K562 (cell line): ENCODE results near the gene GRID2IP. TPM values are rescaled to one million over a fixed set of nuclear protein-coding genes. Genes with fewer than 3 reads are reported as not detected.

Experiments used
- ATAC-seq: fragments of 200-7000 bp; cut with Tn5 transposase; 3 replicates; pipeline ENCODE4 v1.9.1; 2020; ENCODE audit warnings: moderate library complexity
- BruUV-seq: library from RNA; stranded (reverse); fragments of 400-500 nt; replicated peaks from 2 replicates; lab custom pipeline; 2021; lab: Mats Ljungman, UMichigan
- CTCF ChIA-PET: fragments of 300-600 bp; formaldehyde crosslinking; extraction: SDS; loops from one replicate; lab custom pipeline; 2021; ENCODE audit warnings: low intra/inter-chr PET ratio; lab: Yijun Ruan, JAX
- POLR2A ChIA-PET: fragments of 300-600, 350-650 bp; sonication (Branson Sonifier 250); formaldehyde crosslinking; extraction: SDS; loops from one replicate; lab custom pipeline; 2021; ENCODE audit warnings: antibody characterized with exemption, inconsistent platforms; lab: Yijun Ruan, JAX
- DNase-seq, 4 experiments: peaks; one replicate each; pipeline versions ENCODE4 v3.0.0 to v3.0.0-alpha.2; 2011 to 2018; ENCODE audit warnings: low spot score in 3 of 4, mixed read lengths in 3 of 4; ENCODE audit errors: extremely low read depth in 1 of 4
- FAIRE-seq: peaks from 2 replicates; lab custom pipeline; 2011; peaks lifted over from hg19 to GRCh38; lab: Jason Lieb, UNC
- H2AFZ ChIP-seq: 2 replicates; pipeline ENCODE4 v1.6.0; 2011; ENCODE audit warnings: low read depth, low read length, control low read depth, inconsistent platforms
- H3K27ac ChIP-seq: fragments of 200-600 bp; 3 replicates; pipeline ENCODE4 v1.8.0; 2011; ENCODE audit warnings: low read depth, mild to moderate bottlenecking, control low read depth, inconsistent platforms, low read length, moderate library complexity, mixed read lengths; ENCODE audit errors: extremely low read depth
- H3K27me3 ChIP-seq, 2 experiments: fragments of 300-600 bp in 1 of 2; 2 replicates in 1 of 2; 3 replicates in 1 of 2; pipeline versions ENCODE4 v1.6.0 to v1.8.0; 2011; ENCODE audit warnings: inconsistent platforms in 2 of 2, low read length in 2 of 2, mild to moderate bottlenecking in 1 of 2, mixed read lengths in 1 of 2, moderate library complexity in 1 of 2; ENCODE audit not compliant: control insufficient read depth in 2 of 2, insufficient read depth in 2 of 2
- H3K36me3 ChIP-seq: fragments of 300-600 bp; 3 replicates; pipeline ENCODE4 v1.8.0; 2011; ENCODE audit warnings: mild to moderate bottlenecking, low read length, inconsistent platforms; ENCODE audit not compliant: control insufficient read depth, insufficient read depth
- H3K4me1 ChIP-seq, 2 experiments: fragments of 200-600 bp in 1 of 2; replicated peaks in 1 of 2; 2 replicates in 1 of 2; 3 replicates in 1 of 2; pipeline versions ENCODE4 v1.5.1 to v1.8.0; 2011; ENCODE audit warnings: inconsistent platforms in 2 of 2, low read length in 2 of 2, mild to moderate bottlenecking in 1 of 2, mixed read lengths in 1 of 2, moderate library complexity in 1 of 2; ENCODE audit not compliant: control insufficient read depth in 2 of 2, insufficient read depth in 2 of 2
- H3K4me2 ChIP-seq: 2 replicates; pipeline ENCODE4 v1.6.1; 2011; ENCODE audit warnings: low read length, control low read depth, inconsistent platforms, mixed read lengths; ENCODE audit not compliant: insufficient read depth
- H3K4me3 ChIP-seq: fragments of 200-600 bp; sonication (generic), shearing (Covaris generic); 2 replicates; pipeline ENCODE4 v1.5.1; 2016; ENCODE audit warnings: control low read depth, inconsistent platforms
- H3K79me2 ChIP-seq: fragments of 200-600 bp; 3 replicates; pipeline ENCODE4 v1.8.0; 2011; ENCODE audit warnings: low read length, inconsistent platforms; ENCODE audit not compliant: control insufficient read depth, insufficient read depth
- H3K9ac ChIP-seq, 2 experiments: 2 replicates each; pipeline versions ENCODE4 v1.6.0 to v1.6.1; 2011; ENCODE audit warnings: low read depth in 2 of 2, low read length in 2 of 2, control low read depth in 1 of 2, inconsistent platforms in 1 of 2, mild to moderate bottlenecking in 1 of 2, mixed read lengths in 1 of 2; ENCODE audit not compliant: insufficient read depth in 1 of 2
- H3K9me1 ChIP-seq: one replicate; pipeline ENCODE4 v1.6.0; 2011; ENCODE audit warnings: inconsistent platforms, mild to moderate bottlenecking, low read length, moderate library complexity; ENCODE audit not compliant: control insufficient read depth, insufficient read depth
- H3K9me3 ChIP-seq: replicated peaks from 2 replicates; pipeline ENCODE4 v1.5.1; 2011; ENCODE audit warnings: low read depth, low read length, inconsistent platforms; ENCODE audit not compliant: control insufficient read depth, insufficient read depth
- H4K20me1 ChIP-seq: replicated peaks from 2 replicates; pipeline ENCODE4 v1.6.1; 2011; ENCODE audit warnings: low read length, inconsistent platforms, mixed read lengths; ENCODE audit not compliant: control insufficient read depth, insufficient read depth
- ATF3 ChIP-seq, 2 experiments: fragments of 450-650 bp in 1 of 2; sonication (generic) in 1 of 2; formaldehyde crosslinking in 1 of 2; IDR thresholded peaks in 1 of 2; conservative IDR thresholded peaks in 1 of 2; 2 replicates each; pipeline versions ENCODE4 v1.6.1 to v1.8.1; 2016 to 2023; ENCODE audit warnings: mild to moderate bottlenecking in 2 of 2, moderate library complexity in 2 of 2, inconsistent platforms in 1 of 2, missing genetic modification reagents in 1 of 2
- BRF1 ChIP-seq: IDR thresholded peaks from 3 replicates; pipeline ENCODE4 v1.6.1; 2011; ENCODE audit warnings: borderline replicate concordance, mild to moderate bottlenecking; ENCODE audit not compliant: insufficient read length; ENCODE audit errors: extremely low read depth
- CHAMP1 ChIP-seq: fragments of 450-650 bp; IDR thresholded peaks from 2 replicates; pipeline ENCODE4 v1.6.1; 2016; ENCODE audit warnings: mild to moderate bottlenecking
- ELF2 ChIP-seq: fragments of 250-450 bp; sonication (Bioruptor Pico); IDR thresholded peaks from 2 replicates; pipeline ENCODE4 v1.5.0; 2021; ENCODE audit warnings: mild to moderate bottlenecking
- FOXO4 ChIP-seq: fragments of 450-650 bp; formaldehyde crosslinking; IDR thresholded peaks from 2 replicates; pipeline ENCODE4 v1.4.0; 2020; ENCODE audit warnings: mild to moderate bottlenecking, moderate library complexity
- GATAD2B ChIP-seq: fragments of 450-650 bp; IDR thresholded peaks from 2 replicates; pipeline ENCODE4 v1.6.1; 2017; ENCODE audit warnings: mild to moderate bottlenecking, borderline replicate concordance
- HDAC3 ChIP-seq: fragments of 450-650 bp; IDR thresholded peaks from 2 replicates; pipeline ENCODE4 v1.6.1; 2018; ENCODE audit warnings: borderline replicate concordance, mild to moderate bottlenecking, moderate library complexity; ENCODE audit not compliant: partially characterized antibody
- JUN ChIP-seq, 2 experiments: sonication (generic) in 1 of 2; formaldehyde crosslinking in 1 of 2; IDR thresholded peaks; 2 replicates each; pipeline versions ENCODE4 v1.6.1 to v1.8.0; 2012 to 2022; ENCODE audit warnings: borderline replicate concordance in 2 of 2, mild to moderate bottlenecking in 2 of 2, improper control_type of control experiment in 1 of 2, low read depth in 1 of 2, low read length in 1 of 2, missing genetic modification reagents in 1 of 2
- JUND ChIP-seq, 2 experiments: IDR thresholded peaks; 2 replicates in 1 of 2; 3 replicates in 1 of 2; pipeline ENCODE4 v1.6.1; 2011; ENCODE audit warnings: borderline replicate concordance in 2 of 2, low read depth in 2 of 2, low read length in 2 of 2, improper control_type of control experiment in 1 of 2, missing biosample characterization in 1 of 2, missing genetic modification characterization in 1 of 2, missing genetic modification reagents in 1 of 2
- KAT7 ChIP-seq: sonication (generic); formaldehyde crosslinking; IDR thresholded peaks from 2 replicates; pipeline ENCODE4 v1.8.0; 2022; ENCODE audit warnings: missing genetic modification reagents, mild to moderate bottlenecking, borderline replicate concordance
- POLR2G ChIP-seq: fragments of 200-400 bp; formaldehyde crosslinking; IDR thresholded peaks from 2 replicates; pipeline ENCODE4 v1.6.1; 2017; ENCODE audit warnings: low read depth, mild to moderate bottlenecking, antibody characterized with exemption, low read length, moderate library complexity
- SMAD1 ChIP-seq: fragments of 150-350 bp; IDR thresholded peaks from 2 replicates; pipeline ENCODE4 v1.6.1; 2014; ENCODE audit warnings: low read length, low read depth; ENCODE audit not compliant: partially characterized antibody
- SMARCA5 ChIP-seq: fragments of 450-650 bp; IDR thresholded peaks from 2 replicates; pipeline ENCODE4 v1.6.1; 2016
- ZC3H11A ChIP-seq: IDR thresholded peaks from 2 replicates; pipeline ENCODE4 v1.6.1; 2012; ENCODE audit warnings: low read depth, low read length, improper control_type of control experiment
- ZNF133 ChIP-seq: fragments of 250-450 bp; sonication (Bioruptor Pico); IDR thresholded peaks from 2 replicates; pipeline ENCODE4 v1.4.0; 2020; ENCODE audit warnings: mild to moderate bottlenecking
- ZNF707 ChIP-seq: fragments of 250-450 bp; sonication (Bioruptor Pico); conservative IDR thresholded peaks from 2 replicates; pipeline ENCODE4 v1.8.0; 2022; ENCODE audit warnings: inconsistent platforms, mild to moderate bottlenecking, moderate library complexity
- WGBS: fragments of 100-300 bp; shearing (Covaris generic); methylation state at CpG from one replicate; pipeline ENCODE4 v1.1.6; 2016; ENCODE audit warnings: low coverage, mixed read lengths; ENCODE audit not compliant: insufficient coverage; ENCODE audit errors: missing lambda C conversion rate; 5-methylcytosine and 5-hydroxymethylcytosine counted together
- in situ Hi-C: fragments of 300-500 bp; cut with MboI; formaldehyde crosslinking; loops from 4 replicates; pipeline ENCODE4 v1.15.0; 2018; ENCODE audit warnings: inconsistent platforms, mixed read lengths
- intact Hi-C: fragments of 100-400 bp; cut with micrococcal nuclease; formaldehyde crosslinking; loops from 2 replicates; pipeline ENCODE4 v1.14.2; 2022
- polyA plus RNA-seq, 8 experiments: library from polyadenylated mRNA; depleted of rRNA in 4 of 8; stranded (reverse) in 5 of 8; unstranded in 3 of 8; fragments of >200 nt; fragmentation: Nextera tagmentation in 2 of 8; fragmentation: Illumina TruSeq in 1 of 8; extraction: Ambion mirVana in 2 of 8; extraction: Trizol in 1 of 8; gene quantifications; 2 replicates each; pipeline versions ENCODE4 v1.2.1 to v1.2.3, GENCODE V29; 2011 to 2014; ENCODE audit warnings: inconsistent platforms in 1 of 8, missing spikeins in 1 of 8
- total RNA-seq, 7 experiments: library from RNA; depleted of rRNA in 6 of 7; stranded (reverse); fragments of >200 nt in 6 of 7; fragmentation: Illumina TruSeq in 2 of 7; extraction: Trizol in 2 of 7; gene quantifications; 2 replicates each; pipeline versions ENCODE4 v1.2.1 to v1.2.3, GENCODE V29; 2011 to 2021; ENCODE audit warnings: low replicate concordance in 1 of 7

Gene GRID2IP
- total and polyA plus RNA-seq, 9 of the 15 experiments (the other 6 are each of a cell fraction or from before 2014, with no cell fraction given) = not detected

- intact Hi-C loops (no loop called here), in situ Hi-C loops (no loop called here)
- no peak overlapping the region; a peak in 1 of 4 replicates for H3K9ac ChIP-seq
- no TSS peak for BruUV-seq
- 62% methylated on average over 12 of the region's 14 CpGs for WGBS
- ATAC-seq = no peak
- H3K9me3 ChIP-seq = no peaks in the 10 kb centered on the region
- no peak for DNase-seq
- 0 out of 2 replicates have a peak, but pooled peaks cover 4% of the 10 kb centered on the region for H4K20me1 ChIP-seq
- FAIRE-seq = no peak
- H2AFZ ChIP-seq = no peak overlapping the region
- ChIA-PET POLR2A (interaction anchor here (0.5 kb wide), 1 partner anchor 12 kb away, joined by 4 read pairs; no protein-coding TSS in a partner anchor), CTCF (interaction anchor here (0.6 kb wide), 1 partner anchor 142 kb away, joined by 6 read pairs; no protein-coding TSS in a partner anchor)
- H3K4me3 ChIP-seq = no peak overlapping the region
- no peak overlapping the region for H3K27ac ChIP-seq
- peaks cover 0 to 20% of the 10 kb centered on the region in 2 experiments; a peak in 3 of 5 replicates for H3K4me1 ChIP-seq
- H3K27me3 ChIP-seq = peaks cover 2 to 4% of the 10 kb centered on the region in 2 experiments; a peak in 2 of 5 replicates
- H3K79me2 ChIP-seq = no peaks in the 10 kb centered on the region
- H3K9me1 ChIP-seq = no peaks in the 10 kb centered on the region
- H3K4me2 ChIP-seq = no peak overlapping the region
- H3K36me3 ChIP-seq = no peaks in the 10 kb centered on the region
- TF ChIP-seq GATAD2B = no peak
- no peak for TF ChIP-seq POLR2G
- no peak for TF ChIP-seq KAT7 (CRISPR knock-in tag)
- TF ChIP-seq SMAD1 = no peak
- TF ChIP-seq ZNF707 (CRISPR knock-in tag) = no peak
- TF ChIP-seq CHAMP1 = no peak
- no peak for TF ChIP-seq BRF1
- no peak for TF ChIP-seq FOXO4 (CRISPR knock-in tag)
- TF ChIP-seq ZNF133 (CRISPR knock-in tag) = no peak
- no peak for TF ChIP-seq JUN (IDR thresholded peaks at IDR 0.05; ENCODE audit: borderline replicate concordance, low read depth, low read length)
- no peak for TF ChIP-seq JUN (CRISPR knock-in tag; IDR thresholded peaks at IDR 0.05; ENCODE audit: borderline replicate concordance)
- TF ChIP-seq ATF3 (IDR thresholded peaks at IDR 0.05) = no peak
- TF ChIP-seq ATF3 (CRISPR knock-in tag; conservative IDR thresholded peaks at IDR 0.05) = no peak
- no peak for TF ChIP-seq ELF2
- no peak for TF ChIP-seq ZC3H11A
- TF ChIP-seq JUND (IDR thresholded peaks at IDR 0.05; ENCODE audit: borderline replicate concordance, low read depth, low read length) = no peak
- no peak for TF ChIP-seq JUND (tag; IDR thresholded peaks at IDR 0.05; ENCODE audit: borderline replicate concordance, low read depth, low read length)
- TF ChIP-seq HDAC3 = no peak
- TF ChIP-seq SMARCA5 = no peak
Measured at GRCh38 chr7:6497994-6498393, 53.3 kb downstream of the GRID2IP start.
